Keratinocyte (primary cell): ENCODE results near the gene RAPGEFL1. TPM values are rescaled to one million over a fixed set of nuclear protein-coding genes. Genes with fewer than 3 reads are reported as not detected.
"Not testable (repeated sequence)": the region's sequence is repeated elsewhere in the genome, so short reads cannot be mapped to it uniquely, and the experiment has no call there.

Experiments used
- DNase-seq: peaks from one replicate; pipeline ENCODE4 v3.0.0-alpha.2; 2011; ENCODE audit warnings: low read depth, missing footprints, low spot score
- FAIRE-seq: peaks from 2 replicates; lab custom pipeline; 2011; peaks lifted over from hg19 to GRCh38; lab: Jason Lieb, UNC
- H2AFZ ChIP-seq: 2 replicates; pipeline ENCODE4 v1.6.0; 2012; ENCODE audit warnings: low read length, control low read depth, inconsistent platforms; ENCODE audit not compliant: control insufficient read depth
- H3K27ac ChIP-seq: 2 replicates; pipeline ENCODE4 v1.5.1; 2011; ENCODE audit warnings: low read length; ENCODE audit not compliant: control insufficient read depth, insufficient read depth
- H3K27me3 ChIP-seq: 3 replicates; pipeline ENCODE4 v1.6.0; 2011; ENCODE audit warnings: low read length; ENCODE audit not compliant: control insufficient read depth, insufficient read depth; ENCODE audit errors: extremely low read depth
- H3K36me3 ChIP-seq, 2 experiments: 2 replicates in 1 of 2; 3 replicates in 1 of 2; pipeline ENCODE4 v1.5.1; 2011; ENCODE audit warnings: low read length in 2 of 2, mild to moderate bottlenecking in 1 of 2; ENCODE audit not compliant: control insufficient read depth in 2 of 2, insufficient read depth in 2 of 2; ENCODE audit errors: extremely low read depth in 1 of 2
- H3K4me1 ChIP-seq: 3 replicates; pipeline ENCODE4 v1.5.1; 2011; ENCODE audit warnings: low read length; ENCODE audit not compliant: control insufficient read depth, insufficient read depth; ENCODE audit errors: extremely low read depth
- H3K4me2 ChIP-seq: 3 replicates; pipeline ENCODE4 v1.6.0; 2011; ENCODE audit warnings: low read depth, low read length; ENCODE audit not compliant: control insufficient read depth, insufficient read depth; ENCODE audit errors: extremely low read depth
- H3K4me3 ChIP-seq, 3 experiments: fragments of 200-600 bp in 1 of 3; sonication (generic) in 1 of 3; 2 replicates in 2 of 3; 3 replicates in 1 of 3; pipeline ENCODE4 v1.5.1; 2011 to 2016; ENCODE audit warnings: low read length in 3 of 3, mild to moderate bottlenecking in 3 of 3, control low read depth in 2 of 3, inconsistent platforms in 1 of 3, low read depth in 1 of 3, mixed read lengths in 1 of 3, mixed run types in 1 of 3, moderate library complexity in 1 of 3; ENCODE audit not compliant: control insufficient read depth in 2 of 3, insufficient read depth in 2 of 3; ENCODE audit errors: extremely low read depth in 1 of 3
- H3K79me2 ChIP-seq: 2 replicates; pipeline ENCODE4 v1.6.0; 2012; ENCODE audit warnings: low read length; ENCODE audit not compliant: control insufficient read depth, insufficient read depth
- H3K9ac ChIP-seq: 3 replicates; pipeline ENCODE4 v1.6.0; 2011; ENCODE audit warnings: low read length; ENCODE audit not compliant: control insufficient read depth, insufficient read depth; ENCODE audit errors: extremely low read depth
- H3K9me1 ChIP-seq: 3 replicates; pipeline ENCODE4 v1.6.0; 2011; ENCODE audit warnings: low read length; ENCODE audit not compliant: control insufficient read depth, insufficient read depth; ENCODE audit errors: extremely low read depth
- H3K9me3 ChIP-seq: 2 replicates; pipeline ENCODE4 v1.5.1; 2012; ENCODE audit warnings: low read depth, low read length; ENCODE audit not compliant: control insufficient read depth
- H4K20me1 ChIP-seq: 3 replicates; pipeline ENCODE4 v1.6.0; 2011; ENCODE audit warnings: low read length; ENCODE audit not compliant: control insufficient read depth, insufficient read depth; ENCODE audit errors: extremely low read depth
- CTCF ChIP-seq, 3 experiments: IDR thresholded peaks in 1 of 3; conservative IDR thresholded peaks in 1 of 3; optimal IDR thresholded peaks in 1 of 3; 2 replicates in 2 of 3; 3 replicates in 1 of 3; pipeline versions ENCODE3 to v1.5.1; 2011; ENCODE audit warnings: low read length in 3 of 3, mild to moderate bottlenecking in 3 of 3, moderate library complexity in 2 of 3, control low read depth in 1 of 3, inconsistent platforms in 1 of 3; ENCODE audit not compliant: insufficient read depth in 2 of 3; ENCODE audit errors: extremely low read depth in 1 of 3
- EZH2 ChIP-seq: IDR thresholded peaks from one replicate; pipeline ENCODE4 v1.6.1; 2012; ENCODE audit warnings: inconsistent platforms, mild to moderate bottlenecking, low read length, moderate library complexity
- dilution Hi-C: fragments of 300-500 bp; cut with MboI; formaldehyde crosslinking; loops from one replicate; pipeline ENCODE4 v1.7.0; 2020; ENCODE audit warnings: low sequenced_read_pairs; ENCODE audit not compliant: extremely low pct_ligation_motif_present
- polyA plus RNA-seq, 5 experiments: library from polyadenylated mRNA; depleted of rRNA in 3 of 5; stranded (reverse) in 3 of 5; stranded (forward) in 1 of 5; unstranded in 1 of 5; fragments of >200 nt; gene quantifications; 1 replicate in 1 of 5; 2 replicates in 3 of 5; 3 replicates in 1 of 5; pipeline versions ENCODE4 v1.2.1 to v1.2.3, GENCODE V29; 2011 to 2012; ENCODE audit warnings: missing spikeins in 2 of 5, low read depth in 1 of 5, low replicate concordance in 1 of 5

RAPGEFL1 gene
- polyA plus RNA-seq, 1 donor (not counting 4 experiments of a cell fraction or from before 2014, with no cell fraction given), result 21.8 TPM

- H3K79me2 ChIP-seq, result no peaks in the 10 kb centered on the region
- H3K36me3 ChIP-seq, result peaks cover 9 to 10% of the 10 kb centered on the region in 2 experiments
- H3K9me3 ChIP-seq, result no peaks in the 10 kb centered on the region
- no peaks in the 10 kb centered on the region for H3K27me3 ChIP-seq
- no peak overlapping the region for H3K4me3 ChIP-seq
- dilution Hi-C loops, result no loop called here
- H4K20me1 ChIP-seq, result no peaks in the 10 kb centered on the region
- peaks cover 16% of the 10 kb centered on the region for H3K4me1 ChIP-seq
- H3K9me1 ChIP-seq, result no peaks in the 10 kb centered on the region
- no peak overlapping the region for H3K4me2 ChIP-seq
- H2AFZ ChIP-seq, result no peak overlapping the region
- FAIRE-seq (no peak), DNase-seq (no peak)
- no peak overlapping the region for H3K27ac ChIP-seq
- TF ChIP-seq EZH2 (no peak), CTCF (optimal IDR thresholded peaks at IDR 0.05 in 1 of 3, IDR thresholded peaks at IDR 0.05 in 1 of 3, conservative IDR thresholded peaks at IDR 0.05 in 1 of 3; ENCODE audit: extremely low read depth in 1 of 3, insufficient read depth in 2 of 3, low read length in 3 of 3) (no peak)
- H3K9ac ChIP-seq, result no peak overlapping the region
Measured at GRCh38 chr17:40194821-40195220, 17.6 kb downstream of the RAPGEFL1 start.

- Histone ChIP-seq H3K36me3 (peaks cover 3 to 9% of the 10 kb centered on the region in 2 experiments), H3K27ac (no peak overlapping the region), H3K9me1 (no peaks in the 10 kb centered on the region), H3K4me2 (no peak overlapping the region), H3K9me3 (no peaks in the 10 kb centered on the region), H3K9ac (no peak overlapping the region), H3K4me1 (peaks cover 11% of the 10 kb centered on the region), H3K79me2 (no peaks in the 10 kb centered on the region), H4K20me1 (no peaks in the 10 kb centered on the region), H3K4me3 (no peak overlapping the region), H2AFZ (no peak overlapping the region), H3K27me3 (no peaks in the 10 kb centered on the region)
- no peak for FAIRE-seq
- no peak for DNase-seq
- dilution Hi-C loops, result no loop called here
- TF ChIP-seq CTCF (optimal IDR thresholded peaks at IDR 0.05 in 1 of 3, IDR thresholded peaks at IDR 0.05 in 1 of 3, conservative IDR thresholded peaks at IDR 0.05 in 1 of 3; ENCODE audit: extremely low read depth in 1 of 3, insufficient read depth in 2 of 3, low read length in 3 of 3), result no peak
- no peak for TF ChIP-seq EZH2
Measured at GRCh38 chr17:40197550-40197949, 20.3 kb downstream of the RAPGEFL1 start.

- H3K9me1 ChIP-seq, H3K36me3 ChIP-seq, DNase-seq, H2AFZ ChIP-seq, H3K79me2 ChIP-seq, H3K4me3 ChIP-seq, H3K27ac ChIP-seq, FAIRE-seq, dilution Hi-C loops, H3K9me3 ChIP-seq, H3K4me2 ChIP-seq, H4K20me1 ChIP-seq, H3K27me3 ChIP-seq, H3K9ac ChIP-seq: not testable (repeated sequence)
- H3K4me1 ChIP-seq, result peaks cover 11% of the 10 kb centered on the region
Measured at GRCh38 chr17:40197965-40198456, 20.7 kb downstream of the RAPGEFL1 start.
